Neural progenitor cell (in vitro differentiated cells): Measurements from ENCODE around the gene ATP6AP2.

Experiments used
- EZH2 ChIP-seq: fragments of 200-600 bp; sonication (generic); IDR thresholded peaks from 2 replicates; pipeline ENCODE4 v1.6.1; 2017; ENCODE audit warnings: antibody characterized with exemption, mild to moderate bottlenecking, moderate library complexity
- EZH2phosphoT487 ChIP-seq: fragments of 200-600 bp; sonication (generic); IDR thresholded peaks from 2 replicates; pipeline ENCODE4 v1.6.1; 2017; ENCODE audit warnings: antibody characterized with exemption
- TF ChIP-seq, protein P1 (sequence below): fragments of 200-600 bp; sonication (generic); IDR thresholded peaks from 2 replicates; pipeline ENCODE4 v1.5.1; 2017; ENCODE audit warnings: antibody characterized with exemption, mild to moderate bottlenecking

GRCh38 chrX:40581336-40581920 is 658 bp downstream of the ATP6AP2 start:
- TF ChIP-seq, protein P1, sequence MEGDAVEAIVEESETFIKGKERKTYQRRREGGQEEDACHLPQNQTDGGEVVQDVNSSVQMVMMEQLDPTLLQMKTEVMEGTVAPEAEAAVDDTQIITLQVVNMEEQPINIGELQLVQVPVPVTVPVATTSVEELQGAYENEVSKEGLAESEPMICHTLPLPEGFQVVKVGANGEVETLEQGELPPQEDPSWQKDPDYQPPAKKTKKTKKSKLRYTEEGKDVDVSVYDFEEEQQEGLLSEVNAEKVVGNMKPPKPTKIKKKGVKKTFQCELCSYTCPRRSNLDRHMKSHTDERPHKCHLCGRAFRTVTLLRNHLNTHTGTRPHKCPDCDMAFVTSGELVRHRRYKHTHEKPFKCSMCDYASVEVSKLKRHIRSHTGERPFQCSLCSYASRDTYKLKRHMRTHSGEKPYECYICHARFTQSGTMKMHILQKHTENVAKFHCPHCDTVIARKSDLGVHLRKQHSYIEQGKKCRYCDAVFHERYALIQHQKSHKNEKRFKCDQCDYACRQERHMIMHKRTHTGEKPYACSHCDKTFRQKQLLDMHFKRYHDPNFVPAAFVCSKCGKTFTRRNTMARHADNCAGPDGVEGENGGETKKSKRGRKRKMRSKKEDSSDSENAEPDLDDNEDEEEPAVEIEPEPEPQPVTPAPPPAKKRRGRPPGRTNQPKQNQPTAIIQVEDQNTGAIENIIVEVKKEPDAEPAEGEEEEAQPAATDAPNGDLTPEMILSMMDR: no peak
- TF ChIP-seq EZH2: no peak
- no peak for TF ChIP-seq EZH2phosphoT487
